HFFc6 (cell line): Measurements from ENCODE around the gene AOPEP. TPM values are rescaled to one million over a fixed set of nuclear protein-coding genes. Genes with fewer than 3 reads are reported as not detected.

Source experiments
- DNase-seq: peaks from one replicate; pipeline ENCODE4 v3.0.0-alpha.2; 2018
- H3K27ac Mint-ChIP-seq: 2 replicates; pipeline ENCODE4 v1.8.0; 2020; ENCODE audit warnings: mild to moderate bottlenecking, mixed read lengths
- H3K27me3 Mint-ChIP-seq: 2 replicates; pipeline ENCODE4 v1.8.0; 2021; ENCODE audit warnings: mild to moderate bottlenecking, moderate library complexity, mixed read lengths; ENCODE audit not compliant: insufficient read depth
- H3K36me3 Mint-ChIP-seq: 2 replicates; pipeline ENCODE4 v1.8.0; 2021; ENCODE audit warnings: low read depth, mixed read lengths
- H3K4me1 Mint-ChIP-seq: 2 replicates; pipeline ENCODE4 v1.8.0; 2020; ENCODE audit warnings: low read depth, mixed read lengths
- H3K4me3 Mint-ChIP-seq: 2 replicates; pipeline ENCODE4 v1.8.0; 2020; ENCODE audit warnings: mild to moderate bottlenecking, moderate library complexity, mixed read lengths
- H3K9me3 Mint-ChIP-seq: 2 replicates; pipeline ENCODE4 v1.8.0; 2020; ENCODE audit warnings: mild to moderate bottlenecking, mixed read lengths
- CTCF ChIP-seq: fragments of 200-600 bp; sonication (generic); IDR thresholded peaks from 2 replicates; pipeline ENCODE4 v1.5.0; 2021; ENCODE audit warnings: antibody characterized with exemption, mild to moderate bottlenecking
- total RNA-seq, 6 experiments: library from RNA; stranded (reverse); fragmentation: NEBNext Ultra II Directional; extraction: Animal tissue kit (Norgen Biotek cat#: 25700); gene quantifications; 2 replicates in 1 of 6; 3 replicates in 5 of 6; pipeline ENCODE4 v1.2.3, GENCODE V29; 2021

AOPEP gene
- total RNA-seq, 6 experiments from 2014 or later, result 32.2 to 46.6 (median 36.3) TPM

DNA sequence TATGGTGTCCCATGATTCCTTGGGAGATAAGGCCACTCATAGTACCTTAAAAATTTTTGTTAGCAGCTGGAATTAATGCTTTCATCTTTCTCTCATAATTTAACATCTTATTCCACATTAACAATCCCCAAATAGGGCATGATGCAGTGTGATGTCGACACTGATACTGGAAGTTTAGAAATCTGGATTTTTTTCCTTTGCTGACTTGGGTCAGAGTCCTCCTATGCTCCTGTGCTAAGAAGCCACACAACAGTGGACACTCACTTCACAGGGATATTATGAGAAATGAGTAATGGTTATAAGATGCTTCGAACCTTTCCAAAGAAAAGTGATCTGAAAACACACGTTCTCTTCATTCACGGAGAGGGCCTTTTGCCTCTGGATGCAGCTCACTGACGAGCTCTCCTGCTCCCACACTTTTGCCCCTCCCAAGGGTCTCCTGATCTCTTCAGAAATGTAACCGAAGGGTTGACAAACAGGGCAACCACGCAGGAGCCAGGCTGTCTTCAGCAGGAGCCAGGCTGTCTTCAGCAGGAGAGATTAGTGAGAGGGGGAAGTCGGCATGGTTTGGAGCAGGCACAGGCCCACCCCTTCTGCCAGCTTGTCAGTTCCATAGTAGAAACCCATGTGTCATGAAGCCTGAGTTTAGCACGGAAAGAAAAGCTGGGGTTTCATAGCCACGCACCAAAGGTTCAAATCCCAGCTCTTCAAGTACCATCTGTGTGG is 247.8 kb downstream of the AOPEP start:
- no peaks in the 10 kb centered on the region for H3K27me3 Mint-ChIP-seq
- TF ChIP-seq CTCF, result no peak
- H3K4me3 Mint-ChIP-seq, result no peak overlapping the region
- no peaks in the 10 kb centered on the region for H3K9me3 Mint-ChIP-seq
- no peak for DNase-seq
- H3K36me3 Mint-ChIP-seq, result no peaks in the 10 kb centered on the region
- peaks cover 22% of the 10 kb centered on the region for H3K4me1 Mint-ChIP-seq
- no peak overlapping the region for H3K27ac Mint-ChIP-seq

DNA sequence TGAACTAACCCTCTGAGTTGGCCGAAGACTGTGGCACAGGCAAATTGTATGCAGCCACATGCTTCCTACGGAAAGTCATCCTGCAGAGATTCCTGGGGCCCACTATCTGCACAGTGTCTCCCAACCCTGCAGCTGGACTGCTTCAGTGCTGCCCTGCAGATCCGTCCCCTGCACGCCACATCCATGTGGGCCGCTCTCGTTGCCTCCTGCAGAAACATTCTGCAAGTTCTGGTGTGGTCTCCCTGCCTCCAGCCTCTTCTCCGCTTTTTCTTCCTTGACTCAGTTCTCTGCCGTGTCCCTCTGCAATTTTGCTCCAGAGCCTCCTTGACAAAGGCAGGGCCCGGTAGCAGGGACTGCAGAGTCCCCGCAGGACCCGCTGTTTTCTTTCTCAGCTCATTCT is 249.0 kb downstream of the AOPEP start:
- Mint-ChIP-seq H3K27me3 (no peaks in the 10 kb centered on the region), H3K4me3 (no peak overlapping the region), H3K36me3 (no peaks in the 10 kb centered on the region), H3K4me1 (peaks cover 22% of the 10 kb centered on the region), H3K9me3 (no peaks in the 10 kb centered on the region), H3K27ac (no peak overlapping the region)
- TF ChIP-seq CTCF, result no peak
- no peak for DNase-seq

DNA sequence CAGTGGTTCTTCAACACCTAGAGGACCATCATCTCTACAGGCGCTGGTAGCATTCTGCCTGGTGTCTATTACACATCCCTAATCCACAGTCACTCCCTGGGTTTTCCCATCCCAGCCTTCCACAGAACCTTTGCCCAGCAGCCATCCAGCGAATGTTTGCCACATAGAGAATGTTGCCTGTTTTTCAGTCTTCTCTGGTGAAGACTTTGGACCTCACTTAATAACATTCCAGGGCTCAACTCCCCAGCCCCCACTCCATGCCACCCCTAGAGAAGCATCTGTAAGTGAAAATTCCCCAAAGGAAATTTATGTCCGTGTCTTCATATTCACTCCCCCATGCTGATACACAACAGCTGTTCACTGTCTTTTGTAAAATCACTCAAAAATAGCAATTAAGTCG is 249.6 kb downstream of the AOPEP start:
- H3K27me3 Mint-ChIP-seq, result no peaks in the 10 kb centered on the region
- no peaks in the 10 kb centered on the region for H3K36me3 Mint-ChIP-seq
- H3K4me3 Mint-ChIP-seq, result no peak overlapping the region
- H3K4me1 Mint-ChIP-seq, result peaks cover 22% of the 10 kb centered on the region
- H3K9me3 Mint-ChIP-seq, result no peaks in the 10 kb centered on the region
- TF ChIP-seq CTCF, result no peak
- H3K27ac Mint-ChIP-seq, result no peak overlapping the region
- no peak for DNase-seq

DNA sequence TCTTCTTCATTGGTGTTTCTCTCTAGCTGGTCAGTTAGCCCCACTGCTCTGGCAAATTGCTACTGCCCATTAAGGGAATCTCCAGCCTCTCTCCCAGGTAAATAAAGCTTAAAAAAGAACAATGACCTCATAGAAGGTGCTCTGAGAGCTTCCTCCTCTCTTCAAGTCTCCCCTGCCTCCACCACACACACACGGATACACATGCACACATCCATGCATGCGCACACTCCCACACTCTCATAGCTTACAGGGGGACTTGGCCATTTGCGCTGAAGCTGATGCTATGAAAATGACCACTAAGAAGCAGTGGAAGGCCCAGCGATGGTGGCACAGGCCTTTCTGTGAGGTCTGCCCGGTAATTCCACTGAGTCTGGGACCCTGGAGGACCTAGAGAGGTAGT is 250.9 kb downstream of the AOPEP start:
- H3K9me3 Mint-ChIP-seq, result no peaks in the 10 kb centered on the region
- DNase-seq, result no peak
- no peak overlapping the region for H3K4me3 Mint-ChIP-seq
- H3K4me1 Mint-ChIP-seq, result peaks cover 21% of the 10 kb centered on the region
- TF ChIP-seq CTCF, result no peak
- no peaks in the 10 kb centered on the region for H3K36me3 Mint-ChIP-seq
- no peaks in the 10 kb centered on the region for H3K27me3 Mint-ChIP-seq
- H3K27ac Mint-ChIP-seq, result no peak overlapping the region

GRCh38 chr9:94979904-94980507 is 253.5 kb downstream of the AOPEP start:
- Mint-ChIP-seq H3K4me3 (no peak overlapping the region), H3K4me1 (no peaks in the 10 kb centered on the region)

More at GRCh38 chr9:94979904-94980507, 253.5 kb downstream of the AOPEP start:
- no peak overlapping the region for H3K27ac Mint-ChIP-seq
- H3K9me3 Mint-ChIP-seq, result no peaks in the 10 kb centered on the region
- no peak for TF ChIP-seq CTCF
- H3K36me3 Mint-ChIP-seq, result no peaks in the 10 kb centered on the region
- H3K27me3 Mint-ChIP-seq, result peaks cover 3% of the 10 kb centered on the region; the same call in 1 of the 2 replicates
- DNase-seq, result no peak
